ENCODE measurements around the gene NXF3.

DNA sequence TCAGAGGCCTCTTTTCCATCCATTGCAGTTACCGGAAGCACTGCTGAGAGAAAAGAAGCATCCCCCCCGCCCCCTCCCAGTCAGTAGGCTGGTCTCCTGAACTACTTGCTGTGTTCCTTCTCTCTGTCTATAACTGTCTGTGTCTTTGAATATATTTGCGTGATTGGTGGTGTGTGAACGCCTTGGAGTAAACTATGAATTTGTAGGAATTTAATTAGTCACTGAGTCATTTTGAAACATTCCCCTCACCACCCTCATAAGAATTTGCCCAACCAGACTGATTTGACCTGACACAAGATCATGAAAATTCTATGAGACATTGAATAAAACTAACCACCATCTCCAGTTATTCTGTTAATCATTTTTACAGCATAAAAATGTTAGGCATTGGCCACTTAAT, 6.7 kb upstream of the NXF3 start:
- TF ChIP-seq, protein P1, sequence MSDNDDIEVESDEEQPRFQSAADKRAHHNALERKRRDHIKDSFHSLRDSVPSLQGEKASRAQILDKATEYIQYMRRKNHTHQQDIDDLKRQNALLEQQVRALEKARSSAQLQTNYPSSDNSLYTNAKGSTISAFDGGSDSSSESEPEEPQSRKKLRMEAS (CRISPR knock-in tag; IDR thresholded peaks at IDR 0.05), result no peak
- TF ChIP-seq ELF4 (CRISPR knock-in tag; IDR thresholded peaks at IDR 0.05; ENCODE audit: low read depth) (no peak), JUN (CRISPR knock-in tag; IDR thresholded peaks at IDR 0.05) (no peak), E2F4 (CRISPR knock-in tag; IDR thresholded peaks at IDR 0.05; ENCODE audit: borderline replicate concordance, low read depth) (no peak), NR2C2 (CRISPR knock-in tag; IDR thresholded peaks at IDR 0.05) (no peak), RELA (CRISPR knock-in tag; IDR thresholded peaks at IDR 0.05; ENCODE audit: borderline replicate concordance) (no peak), ZNF121 (CRISPR knock-in tag; IDR thresholded peaks at IDR 0.05) (no peak), E2F5 (CRISPR knock-in tag; IDR thresholded peaks at IDR 0.05) (no peak), ZNF219 (CRISPR knock-in tag; IDR thresholded peaks at IDR 0.05; ENCODE audit: borderline replicate concordance) (no peak), CREM (CRISPR knock-in tag; IDR thresholded peaks at IDR 0.05) (no peak)
- TF ChIP-seq, protein P2, sequence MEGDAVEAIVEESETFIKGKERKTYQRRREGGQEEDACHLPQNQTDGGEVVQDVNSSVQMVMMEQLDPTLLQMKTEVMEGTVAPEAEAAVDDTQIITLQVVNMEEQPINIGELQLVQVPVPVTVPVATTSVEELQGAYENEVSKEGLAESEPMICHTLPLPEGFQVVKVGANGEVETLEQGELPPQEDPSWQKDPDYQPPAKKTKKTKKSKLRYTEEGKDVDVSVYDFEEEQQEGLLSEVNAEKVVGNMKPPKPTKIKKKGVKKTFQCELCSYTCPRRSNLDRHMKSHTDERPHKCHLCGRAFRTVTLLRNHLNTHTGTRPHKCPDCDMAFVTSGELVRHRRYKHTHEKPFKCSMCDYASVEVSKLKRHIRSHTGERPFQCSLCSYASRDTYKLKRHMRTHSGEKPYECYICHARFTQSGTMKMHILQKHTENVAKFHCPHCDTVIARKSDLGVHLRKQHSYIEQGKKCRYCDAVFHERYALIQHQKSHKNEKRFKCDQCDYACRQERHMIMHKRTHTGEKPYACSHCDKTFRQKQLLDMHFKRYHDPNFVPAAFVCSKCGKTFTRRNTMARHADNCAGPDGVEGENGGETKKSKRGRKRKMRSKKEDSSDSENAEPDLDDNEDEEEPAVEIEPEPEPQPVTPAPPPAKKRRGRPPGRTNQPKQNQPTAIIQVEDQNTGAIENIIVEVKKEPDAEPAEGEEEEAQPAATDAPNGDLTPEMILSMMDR (IDR thresholded peaks at IDR 0.05), result no peak
- TF ChIP-seq, protein P3, sequence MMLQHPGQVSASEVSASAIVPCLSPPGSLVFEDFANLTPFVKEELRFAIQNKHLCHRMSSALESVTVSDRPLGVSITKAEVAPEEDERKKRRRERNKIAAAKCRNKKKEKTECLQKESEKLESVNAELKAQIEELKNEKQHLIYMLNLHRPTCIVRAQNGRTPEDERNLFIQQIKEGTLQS (CRISPR knock-in tag; conservative IDR thresholded peaks at IDR 0.05), result no peak
- TF ChIP-seq, protein P4, sequence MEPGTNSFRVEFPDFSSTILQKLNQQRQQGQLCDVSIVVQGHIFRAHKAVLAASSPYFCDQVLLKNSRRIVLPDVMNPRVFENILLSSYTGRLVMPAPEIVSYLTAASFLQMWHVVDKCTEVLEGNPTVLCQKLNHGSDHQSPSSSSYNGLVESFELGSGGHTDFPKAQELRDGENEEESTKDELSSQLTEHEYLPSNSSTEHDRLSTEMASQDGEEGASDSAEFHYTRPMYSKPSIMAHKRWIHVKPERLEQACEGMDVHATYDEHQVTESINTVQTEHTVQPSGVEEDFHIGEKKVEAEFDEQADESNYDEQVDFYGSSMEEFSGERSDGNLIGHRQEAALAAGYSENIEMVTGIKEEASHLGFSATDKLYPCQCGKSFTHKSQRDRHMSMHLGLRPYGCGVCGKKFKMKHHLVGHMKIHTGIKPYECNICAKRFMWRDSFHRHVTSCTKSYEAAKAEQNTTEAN (CRISPR knock-in tag; IDR thresholded peaks at IDR 0.05), result no peak

Data from WTC11 (cell line).